ENCODE results near the gene POM121. TPM values are rescaled to one million over a fixed set of nuclear protein-coding genes. Genes with fewer than 3 reads are reported as not detected.
"Not testable (repeated sequence)": the region's sequence is repeated elsewhere in the genome, so short reads cannot be mapped to it uniquely, and the experiment has no call there.

The POM121 gene
- total RNA-seq, 2 donors from 2014 or later, result 11.9 to 17.1 TPM

DNA sequence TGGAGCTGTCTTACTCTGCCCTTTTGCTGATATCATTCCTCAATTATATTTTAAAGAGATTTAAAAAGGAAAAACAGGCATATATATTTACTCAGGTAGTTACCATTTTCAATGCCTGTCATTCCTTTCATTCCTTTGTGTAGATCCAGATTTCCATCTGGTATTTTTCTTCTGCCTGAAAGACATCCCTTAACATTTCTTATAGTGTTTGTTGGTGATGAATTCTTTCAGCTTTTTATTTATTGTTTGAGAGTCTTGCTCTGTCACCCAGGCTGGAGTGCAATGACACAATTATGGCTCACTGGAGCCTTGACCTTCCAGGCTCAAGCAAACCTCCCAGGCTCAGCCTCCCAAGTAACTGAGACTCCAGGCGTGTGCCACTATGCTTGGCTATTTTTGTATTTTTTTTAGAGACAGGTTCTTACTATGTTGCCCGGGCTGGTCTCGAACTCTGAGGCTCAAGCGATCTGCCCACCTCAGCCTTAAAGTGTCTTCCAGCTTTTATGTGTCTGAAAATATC, 5.6 kb upstream of the POM121 start:
- no peak for DNase-seq (ENCODE audit: low spot score)
- peaks cover 4% of the 10 kb centered on the region for H3K36me3 ChIP-seq
- H3K27me3 ChIP-seq, result no peaks in the 10 kb centered on the region
- no peaks in the 10 kb centered on the region for H3K9me3 ChIP-seq
- TF ChIP-seq, protein P1, sequence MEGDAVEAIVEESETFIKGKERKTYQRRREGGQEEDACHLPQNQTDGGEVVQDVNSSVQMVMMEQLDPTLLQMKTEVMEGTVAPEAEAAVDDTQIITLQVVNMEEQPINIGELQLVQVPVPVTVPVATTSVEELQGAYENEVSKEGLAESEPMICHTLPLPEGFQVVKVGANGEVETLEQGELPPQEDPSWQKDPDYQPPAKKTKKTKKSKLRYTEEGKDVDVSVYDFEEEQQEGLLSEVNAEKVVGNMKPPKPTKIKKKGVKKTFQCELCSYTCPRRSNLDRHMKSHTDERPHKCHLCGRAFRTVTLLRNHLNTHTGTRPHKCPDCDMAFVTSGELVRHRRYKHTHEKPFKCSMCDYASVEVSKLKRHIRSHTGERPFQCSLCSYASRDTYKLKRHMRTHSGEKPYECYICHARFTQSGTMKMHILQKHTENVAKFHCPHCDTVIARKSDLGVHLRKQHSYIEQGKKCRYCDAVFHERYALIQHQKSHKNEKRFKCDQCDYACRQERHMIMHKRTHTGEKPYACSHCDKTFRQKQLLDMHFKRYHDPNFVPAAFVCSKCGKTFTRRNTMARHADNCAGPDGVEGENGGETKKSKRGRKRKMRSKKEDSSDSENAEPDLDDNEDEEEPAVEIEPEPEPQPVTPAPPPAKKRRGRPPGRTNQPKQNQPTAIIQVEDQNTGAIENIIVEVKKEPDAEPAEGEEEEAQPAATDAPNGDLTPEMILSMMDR (IDR thresholded peaks at IDR 0.05), result no peak
- H3K4me3 ChIP-seq, result no peak overlapping the region
- peaks cover 0 to 7% of the 10 kb centered on the region in 2 donors for H3K4me1 ChIP-seq
- H3K27ac ChIP-seq, result no peak overlapping the region

DNA sequence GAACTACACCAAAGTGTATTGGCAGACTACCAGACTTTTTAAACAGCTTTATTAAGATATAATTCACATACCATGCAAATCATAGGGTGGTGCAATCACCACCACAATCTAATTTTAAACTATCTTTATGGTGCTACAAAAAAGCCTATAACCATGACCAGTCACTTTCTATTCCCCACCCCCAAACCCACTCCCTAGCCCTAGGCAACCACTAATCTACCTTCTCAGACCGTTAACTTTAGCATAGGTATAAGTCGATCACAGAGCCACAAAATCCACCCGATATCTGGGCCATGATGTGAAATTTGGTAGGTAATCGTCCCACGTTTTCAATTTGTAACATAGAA, 536 bp upstream of the POM121 start:
- TF ChIP-seq, protein P1 (IDR thresholded peaks at IDR 0.05), result no peak
- Histone ChIP-seq H3K27me3 (no peaks in the 10 kb centered on the region), H3K4me3 (peak overlapping the region; percentile 62 to 84), H3K4me1 (peaks cover 0 to 16% of the 10 kb centered on the region in 2 donors), H3K36me3 (peaks cover 29% of the 10 kb centered on the region), H3K9me3 (no peaks in the 10 kb centered on the region), H3K27ac (peak overlapping the region; percentile 70 to 88)
- DNase-seq (ENCODE audit: low spot score), result no peak

DNA sequence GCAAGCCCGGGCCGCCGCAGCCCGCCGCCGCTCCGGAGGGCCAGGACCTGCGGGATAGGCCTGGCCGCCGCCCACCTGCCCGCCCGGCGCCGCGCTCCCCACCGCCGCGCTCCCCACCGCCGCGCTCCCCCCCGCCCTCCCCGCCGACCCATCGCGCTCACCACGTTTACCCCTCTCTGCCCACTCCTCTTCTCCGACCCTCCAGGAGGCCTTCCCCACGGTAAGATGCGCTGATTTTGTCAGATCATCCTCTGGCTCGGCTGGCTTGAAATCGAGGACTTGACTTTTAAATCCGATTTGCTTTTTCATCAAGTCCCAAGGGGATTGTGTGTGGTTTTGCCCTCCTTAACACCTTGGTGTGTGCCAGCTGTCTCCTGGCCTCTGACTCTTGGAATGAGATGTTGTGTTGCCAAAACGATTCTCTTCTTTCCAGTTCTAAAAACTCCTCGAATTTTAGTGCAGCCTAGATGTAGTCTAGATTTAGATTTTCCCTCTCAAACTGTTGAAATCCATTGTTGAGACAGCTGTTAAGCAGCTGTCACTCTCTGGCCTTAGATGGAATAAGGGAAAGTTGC, 738 bp downstream of the POM121 start:
- peaks cover 42% of the 10 kb centered on the region for H3K36me3 ChIP-seq
- TF ChIP-seq, protein P1 (IDR thresholded peaks at IDR 0.05), result no peak
- peak overlapping the region; percentile 62 to 84 for H3K4me3 ChIP-seq
- H3K4me1 ChIP-seq, result peaks cover 0 to 16% of the 10 kb centered on the region in 2 donors
- no peaks in the 10 kb centered on the region for H3K9me3 ChIP-seq
- H3K27me3 ChIP-seq, result no peaks in the 10 kb centered on the region
- H3K27ac ChIP-seq, result peak overlapping the region; percentile 70 to 88
- DNase-seq (ENCODE audit: low spot score), result no peak

DNA sequence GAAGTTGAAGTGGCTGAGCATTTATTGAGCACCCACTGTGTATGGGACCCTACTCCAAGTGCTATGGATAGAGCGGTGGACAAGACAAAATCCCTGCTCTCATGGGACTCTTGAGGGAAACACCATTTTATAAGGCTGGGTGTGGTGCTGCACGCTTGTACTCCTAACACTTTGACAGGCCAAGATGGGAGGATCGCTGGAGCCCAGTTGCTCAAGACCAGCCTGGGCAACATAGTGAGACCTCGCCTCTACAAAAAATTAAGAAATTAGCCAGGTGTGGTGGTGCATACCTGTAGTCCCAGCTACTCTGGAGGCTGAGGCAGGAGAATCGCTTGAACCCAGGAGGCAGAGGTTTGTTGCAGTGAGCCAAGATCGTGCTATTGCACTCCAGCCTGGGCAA, 2.9 kb downstream of the POM121 start:
- peaks cover 51% of the 10 kb centered on the region for H3K36me3 ChIP-seq

DNA sequence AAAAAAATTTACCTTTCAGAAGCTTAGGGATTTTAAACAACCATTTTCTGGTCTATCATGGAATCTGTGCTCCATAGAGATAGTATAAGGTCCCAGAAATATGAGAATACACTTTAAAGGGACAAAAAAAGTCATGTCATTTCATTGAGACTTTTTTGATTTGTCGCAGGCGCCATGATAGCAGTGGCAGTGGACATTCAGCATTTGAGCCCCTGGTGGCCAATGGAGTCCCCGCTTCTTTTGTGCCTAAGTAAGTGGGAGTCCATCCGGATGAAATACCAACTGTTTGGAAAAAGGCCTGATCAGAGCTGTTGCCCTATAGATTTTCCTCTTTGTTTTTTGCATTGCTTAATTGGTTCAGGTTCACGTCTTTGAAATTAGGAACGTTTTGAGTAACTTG, 3.3 kb downstream of the POM121 start:
- Histone ChIP-seq H3K4me1 (peaks cover 0 to 16% of the 10 kb centered on the region in 2 donors), H3K36me3 (peaks cover 51% of the 10 kb centered on the region)
- not testable (repeated sequence) for H3K27me3 ChIP-seq; H3K9me3 ChIP-seq; H3K4me3 ChIP-seq; H3K27ac ChIP-seq; DNase-seq (ENCODE audit: low spot score)

More for the DNA sequence above, 2.9 kb downstream of the POM121 start:
- not testable (repeated sequence) for H3K9me3 ChIP-seq; H3K4me3 ChIP-seq; H3K27ac ChIP-seq; H3K27me3 ChIP-seq; DNase-seq (ENCODE audit: low spot score)
- peaks cover 0 to 16% of the 10 kb centered on the region in 2 donors for H3K4me1 ChIP-seq

DNA sequence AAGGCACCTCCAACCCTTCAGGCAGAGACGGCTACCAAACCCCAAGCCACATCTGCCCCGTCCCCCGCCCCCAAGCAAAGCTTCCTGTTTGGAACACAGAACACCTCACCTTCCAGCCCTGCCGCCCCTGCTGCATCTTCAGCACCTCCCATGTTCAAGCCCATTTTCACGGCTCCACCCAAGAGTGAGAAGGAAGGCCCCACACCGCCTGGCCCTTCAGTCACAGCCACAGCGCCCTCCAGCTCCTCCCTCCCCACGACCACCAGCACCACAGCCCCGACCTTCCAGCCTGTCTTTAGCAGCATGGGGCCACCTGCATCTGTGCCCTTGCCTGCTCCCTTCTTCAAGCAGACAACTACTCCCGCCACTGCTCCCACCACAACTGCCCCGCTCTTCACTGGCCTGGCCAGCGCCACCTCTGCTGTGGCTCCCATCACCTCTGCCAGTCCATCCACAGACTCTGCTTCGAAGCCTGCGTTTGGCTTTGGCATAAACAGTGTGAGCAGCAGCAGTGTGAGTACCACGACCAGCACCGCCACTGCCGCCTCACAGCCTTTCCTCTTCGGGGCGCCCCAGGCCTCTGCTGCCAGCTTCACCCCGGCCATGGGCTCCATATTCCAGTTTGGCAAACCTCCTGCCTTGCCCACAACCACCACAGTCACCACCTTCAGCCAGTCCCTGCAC, 17.3 kb downstream of the POM121 start:
- H3K9me3 ChIP-seq; DNase-seq (ENCODE audit: low spot score); H3K4me1 ChIP-seq; H3K27ac ChIP-seq; H3K27me3 ChIP-seq; H3K4me3 ChIP-seq: not testable (repeated sequence)
- H3K36me3 ChIP-seq, result peaks cover 22% of the 10 kb centered on the region

DNA sequence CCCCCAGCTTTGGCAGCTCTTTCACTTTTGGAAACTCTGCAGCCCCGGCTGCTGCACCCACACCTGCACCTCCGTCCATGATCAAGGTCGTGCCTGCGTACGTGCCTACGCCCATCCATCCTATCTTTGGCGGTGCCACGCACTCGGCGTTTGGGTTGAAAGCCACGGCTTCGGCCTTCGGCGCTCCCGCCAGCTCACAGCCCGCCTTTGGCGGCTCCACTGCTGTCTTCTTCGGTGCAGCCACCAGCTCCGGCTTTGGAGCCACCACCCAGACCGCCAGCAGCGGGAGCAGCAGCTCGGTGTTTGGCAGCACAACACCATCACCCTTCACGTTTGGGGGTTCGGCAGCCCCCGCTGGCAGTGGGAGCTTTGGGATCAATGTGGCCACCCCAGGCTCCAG, 18.1 kb downstream of the POM121 start:
- not testable (repeated sequence) for H3K4me3 ChIP-seq; H3K4me1 ChIP-seq; H3K27me3 ChIP-seq; DNase-seq (ENCODE audit: low spot score); H3K27ac ChIP-seq; H3K9me3 ChIP-seq
- peaks cover 21% of the 10 kb centered on the region for H3K36me3 ChIP-seq

DNA sequence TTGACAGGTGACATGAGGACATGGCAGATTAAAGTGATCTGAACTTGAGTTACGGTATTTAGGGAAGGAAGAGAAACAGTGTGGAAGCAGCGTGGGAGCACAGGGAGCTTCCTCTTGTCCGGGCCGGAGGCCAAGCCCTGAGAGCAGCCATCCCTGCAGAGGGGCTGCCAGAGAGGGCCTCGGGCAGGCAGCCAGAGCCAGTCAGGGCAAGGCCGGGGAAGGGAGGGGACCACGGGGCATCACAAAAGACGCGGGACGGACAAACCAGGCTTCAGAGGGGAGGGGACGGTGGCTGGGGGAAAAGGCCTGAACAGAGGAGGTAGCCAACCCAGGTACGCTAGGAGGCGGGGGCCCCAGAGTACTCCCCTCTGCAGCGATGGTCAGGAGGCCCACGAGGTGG, 20.0 kb downstream of the POM121 start:
- H3K36me3 ChIP-seq, result peaks cover 17% of the 10 kb centered on the region
- not testable (repeated sequence) for H3K9me3 ChIP-seq, H3K4me3 ChIP-seq

DNA sequence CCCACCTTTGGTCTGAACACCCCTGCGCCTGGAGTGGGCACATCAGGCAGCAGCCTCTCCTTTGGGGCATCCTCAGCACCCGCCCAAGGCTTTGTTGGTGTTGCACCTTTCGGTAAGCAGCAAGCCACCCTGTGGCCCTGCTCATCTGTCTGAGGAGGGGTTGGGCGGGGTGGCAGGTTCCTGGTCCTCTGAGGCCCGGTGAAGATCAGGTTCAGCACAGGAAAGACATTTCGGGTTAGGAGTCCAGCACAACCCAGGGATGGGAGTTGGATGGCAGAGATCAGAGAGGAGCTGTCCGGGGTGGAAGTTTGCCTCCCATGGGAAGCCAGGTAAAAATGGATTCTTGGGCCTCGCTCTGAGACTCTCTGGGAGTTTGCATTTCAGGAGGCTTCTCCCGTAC, 20.7 kb downstream of the POM121 start:
- H3K27me3 ChIP-seq; H3K9me3 ChIP-seq; H3K27ac ChIP-seq; H3K4me3 ChIP-seq; H3K4me1 ChIP-seq; DNase-seq (ENCODE audit: low spot score): not testable (repeated sequence)
- peaks cover 17% of the 10 kb centered on the region for H3K36me3 ChIP-seq

More for the DNA sequence above, 20.0 kb downstream of the POM121 start:
- H3K4me1 ChIP-seq; DNase-seq (ENCODE audit: low spot score); H3K27me3 ChIP-seq; H3K27ac ChIP-seq: not testable (repeated sequence)

DNA sequence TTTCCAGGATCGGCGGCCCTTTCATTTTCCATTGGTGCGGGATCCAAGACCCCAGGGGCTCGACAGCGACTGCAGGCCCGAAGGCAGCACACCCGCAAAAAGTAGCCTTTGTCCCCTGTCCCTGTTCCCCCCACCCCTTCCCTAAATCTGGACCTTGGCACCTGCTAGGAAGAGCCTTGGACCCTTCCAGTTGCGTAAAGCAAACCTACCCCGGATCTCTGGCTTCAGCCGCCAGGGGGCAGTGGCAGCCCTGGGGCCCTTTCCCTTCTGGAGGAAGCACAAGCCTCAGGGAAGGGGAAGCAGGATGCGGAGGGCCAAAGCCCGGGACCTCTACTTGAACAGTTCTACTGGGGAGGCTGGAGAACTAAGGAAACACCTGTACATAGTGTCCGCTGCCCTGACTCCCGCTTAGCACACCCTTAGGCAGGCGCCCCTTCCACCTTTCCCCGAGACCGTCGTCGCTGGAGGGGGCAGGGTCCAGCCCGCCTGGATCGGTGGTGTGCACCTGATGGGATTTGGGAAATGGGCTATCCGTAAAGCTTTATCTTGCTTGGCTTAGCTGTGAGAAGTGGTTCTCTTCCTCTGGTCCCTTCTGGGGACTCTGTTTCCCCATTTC, 21.3 kb downstream of the POM121 start:
- not testable (repeated sequence) for H3K4me3 ChIP-seq; H3K27ac ChIP-seq; H3K27me3 ChIP-seq; H3K9me3 ChIP-seq; DNase-seq (ENCODE audit: low spot score); H3K4me1 ChIP-seq
- H3K36me3 ChIP-seq, result peaks cover 17% of the 10 kb centered on the region

DNA sequence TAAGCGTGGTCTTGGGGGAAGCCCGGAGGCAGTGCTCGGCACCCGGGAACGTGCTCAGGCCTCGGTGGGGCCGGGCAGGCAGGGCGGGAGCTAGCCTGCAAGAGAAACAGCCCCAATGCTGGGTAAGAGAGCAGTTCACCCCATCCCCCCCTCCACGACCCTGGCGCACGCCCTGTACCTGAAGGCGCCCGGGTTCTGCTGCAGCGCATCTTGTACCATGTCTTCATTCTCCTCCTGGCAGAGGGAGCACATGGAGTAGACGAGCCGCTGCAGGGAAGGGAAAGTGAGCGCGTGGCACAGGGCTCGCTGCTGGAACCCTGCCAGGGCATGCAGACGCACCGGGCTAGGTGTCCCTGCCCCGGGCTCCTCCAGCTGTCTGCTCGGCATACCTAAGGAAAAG, 23.8 kb downstream of the POM121 start:
- peaks cover 14% of the 10 kb centered on the region for H3K36me3 ChIP-seq
- H3K9me3 ChIP-seq; H3K4me1 ChIP-seq; H3K4me3 ChIP-seq; H3K27ac ChIP-seq; H3K27me3 ChIP-seq; DNase-seq (ENCODE audit: low spot score): not testable (repeated sequence)
